Kasumi-1 (cell line): Measurements from ENCODE around the gene ZNF716.
"Not testable (repeated sequence)": the region's sequence is repeated elsewhere in the genome, so short reads cannot be mapped to it uniquely, and the experiment has no call there.

Experiments
- DNase-seq, 2 experiments: peaks; one replicate each; lab custom pipeline; 2025; lab: John Stamatoyannopoulos, UW

The ZNF716 gene

GRCh38 chr7:57425969-57426628 lies 23.9 kb upstream of the ZNF716 start:
- DNase-seq = no peak

GRCh38 chr7:57426629-57427003 lies 23.4 kb upstream of the ZNF716 start:
- DNase-seq = no peak

GRCh38 chr7:57427146-57427545 lies 22.8 kb upstream of the ZNF716 start:
- no peak for DNase-seq

GRCh38 chr7:57427594-57427993 lies 22.4 kb upstream of the ZNF716 start:
- DNase-seq = no peak

- DNase-seq = no peak
Observed at GRCh38 chr7:57432583-57432982, 17.4 kb upstream of the ZNF716 start.

GRCh38 chr7:57437581-57437980 lies 12.4 kb upstream of the ZNF716 start:
- DNase-seq = no peak

GRCh38 chr7:57438244-57438643 lies 11.7 kb upstream of the ZNF716 start:
- DNase-seq = no peak

- no peak for DNase-seq
Observed at GRCh38 chr7:57443567-57443966, 6.4 kb upstream of the ZNF716 start.

- not testable (repeated sequence) for DNase-seq
Observed at GRCh38 chr7:57469186-57469828, 19.3 kb downstream of the ZNF716 start.

GRCh38 chr7:57480304-57480703 lies 30.3 kb downstream of the ZNF716 start:
- not testable (repeated sequence) for DNase-seq

- DNase-seq = not testable (repeated sequence)
Observed at GRCh38 chr7:57485022-57485421, 35.0 kb downstream of the ZNF716 start.

- no peak for DNase-seq
Observed at GRCh38 chr7:57487957-57488356, 38.0 kb downstream of the ZNF716 start.

- not testable (repeated sequence) for DNase-seq
Observed at GRCh38 chr7:57495111-57495510, 45.1 kb downstream of the ZNF716 start.

GRCh38 chr7:57496395-57496794 lies 46.4 kb downstream of the ZNF716 start:
- no peak for DNase-seq

GRCh38 chr7:57505176-57505575 lies 55.2 kb downstream of the ZNF716 start:
- DNase-seq = no peak
